A549 treated with CpdA at 1 μM for 4 hours (cell line): Measurements from ENCODE around the gene HYDIN. TPM values are rescaled to one million over a fixed set of nuclear protein-coding genes. Genes with fewer than 3 reads are reported as not detected.

Experiments used
- total RNA-seq: library from RNA; stranded (reverse); fragments of 200-300 nt; extraction: Qiagen RNA extraction; gene quantifications from 5 replicates; pipeline ENCODE4 v1.2.3, GENCODE V29; 2022; ENCODE audit warnings: low read depth

HYDIN gene
- 0.21 to 0.55 TPM (median 0.32 TPM) in 5 replicates for total RNA-seq

GRCh38 chr16:71230122-71230845, at the start of gene HYDIN:
Gene HYDIN, minus strand, starts transcription at chr16:71230722. Its CDS starts 43,827 bp downstream, at chr16:71186895.

GRCh38 chr16:70800781-70801480, 429.6 kb downstream of the HYDIN start, which contains the start of gene VAC14:
Gene VAC14, minus strand, starts transcription at chr16:70801158. Its CDS starts 258 bp downstream, at chr16:70800900.

Other genes starting within 250 kb of the HYDIN start
- 12.9 to 15.4 TPM (median 13.8 TPM) in 5 replicates for gene CMTR2, start 58.7 kb upstream of the HYDIN start, total RNA-seq
- 5.8 to 8.8 TPM (median 7.2 TPM) in 5 replicates for gene CALB2, start 128.0 kb upstream of the HYDIN start, total RNA-seq
- not detected in 5 replicates for gene TLE7, start 211.3 kb upstream of the HYDIN start, total RNA-seq
- 5.4 to 7.4 TPM (median 6.1 TPM) in 5 replicates for gene ZNF23, start 231.5 kb upstream of the HYDIN start, total RNA-seq